ENCODE data around the gene CST7.
"Not testable (repeated sequence)": the region's sequence is repeated elsewhere in the genome, so short reads cannot be mapped to it uniquely, and the experiment has no call there.

CST7 gene

GRCh38 chr20:24929867-24930723, 19.0 kb upstream of the CST7 start:
- DNase-seq, result not testable (repeated sequence)

GRCh38 chr20:24930724-24931688, 18.1 kb upstream of the CST7 start:
- not testable (repeated sequence) for DNase-seq

- DNase-seq, result not testable (repeated sequence)
Measured at GRCh38 chr20:24931893-24932292, 17.2 kb upstream of the CST7 start.

- DNase-seq, result no peak
Measured at GRCh38 chr20:24933266-24933908, 15.7 kb upstream of the CST7 start.

GRCh38 chr20:24934101-24934661, 14.9 kb upstream of the CST7 start:
- DNase-seq, result no peak

GRCh38 chr20:24934716-24935115, 14.4 kb upstream of the CST7 start:
- DNase-seq, result no peak

- no peak for DNase-seq
Measured at GRCh38 chr20:24935140-24935539, 13.9 kb upstream of the CST7 start.

- DNase-seq, result no peak
Measured at GRCh38 chr20:24935766-24936525, 13.1 kb upstream of the CST7 start.

- DNase-seq, result no peak
Measured at GRCh38 chr20:24936526-24937407, 12.3 kb upstream of the CST7 start.

- no peak for DNase-seq
Measured at GRCh38 chr20:24937579-24937978, 11.5 kb upstream of the CST7 start.

- no peak for DNase-seq
Measured at GRCh38 chr20:24938498-24938897, 10.6 kb upstream of the CST7 start.

GRCh38 chr20:24939036-24939435, 10.0 kb upstream of the CST7 start:
- no peak for DNase-seq

- no peak for DNase-seq
Measured at GRCh38 chr20:24942679-24943078, 6.4 kb upstream of the CST7 start.

- DNase-seq, result no peak
Measured at GRCh38 chr20:24943196-24943595, 5.9 kb upstream of the CST7 start.

- no peak for DNase-seq
Measured at GRCh38 chr20:24943731-24944130, 5.3 kb upstream of the CST7 start.

- not testable (repeated sequence) for DNase-seq
Measured at GRCh38 chr20:24946376-24946775, 2.7 kb upstream of the CST7 start.

- DNase-seq, result not testable (repeated sequence)
Measured at GRCh38 chr20:24948396-24948938, 602 bp upstream of the CST7 start.

GRCh38 chr20:24949756-24950127, 673 bp downstream of the CST7 start:
- DNase-seq, result no peak

GRCh38 chr20:24950128-24950835, 1.2 kb downstream of the CST7 start:
- no peak for DNase-seq

All from SW 1271 (cell line).